Brain microvascular endothelial cell (primary cell): ENCODE measurements around the gene ZNF354C.

Experiments used
- DNase-seq: peaks from one replicate; pipeline ENCODE4 v3.0.0-alpha.2; 2020
- H3K27ac ChIP-seq: fragments of 250-450 bp; sonication (Bioruptor Pico); 2 replicates; pipeline ENCODE4 v1.5.1; 2020; ENCODE audit warnings: mild to moderate bottlenecking, moderate library complexity
- H3K27me3 ChIP-seq: fragments of 250-450 bp; sonication (Bioruptor Pico); replicated peaks from 2 replicates; pipeline ENCODE4 v1.5.1; 2020; ENCODE audit warnings: mild to moderate bottlenecking
- H3K36me3 ChIP-seq: fragments of 250-450 bp; sonication (Bioruptor Pico); replicated peaks from 2 replicates; pipeline ENCODE4 v1.5.1; 2020; ENCODE audit warnings: mild to moderate bottlenecking
- H3K4me3 ChIP-seq: 2 replicates; pipeline ENCODE4 v1.5.1; 2011; ENCODE audit warnings: low read depth, mild to moderate bottlenecking, control low read depth, low read length, moderate library complexity
- in situ Hi-C: cut with HindIII; loops from 2 replicates; pipeline ENCODE4 v1.10.0; 2017; ENCODE audit warnings: low sequenced_read_pairs, low pct_ligation_motif_present
- TF ChIP-seq, protein P1 (sequence below): IDR thresholded peaks from 2 replicates; pipeline ENCODE4 v1.5.1; 2011; ENCODE audit warnings: low read depth, mild to moderate bottlenecking, moderate library complexity, low read length, control low read depth, inconsistent platforms; ENCODE audit errors: missing control alignments

The ZNF354C gene

GRCh38 chr5:179132586-179133355 is 72.6 kb downstream of the ZNF354C start:
- Histone ChIP-seq H3K27ac (no peak overlapping the region), H3K27me3 (no peaks in the 10 kb centered on the region), H3K4me3 (no peak overlapping the region), H3K36me3 (peaks cover 14% of the 10 kb centered on the region)
- in situ Hi-C loops, result no loop called here
- TF ChIP-seq, protein P1, sequence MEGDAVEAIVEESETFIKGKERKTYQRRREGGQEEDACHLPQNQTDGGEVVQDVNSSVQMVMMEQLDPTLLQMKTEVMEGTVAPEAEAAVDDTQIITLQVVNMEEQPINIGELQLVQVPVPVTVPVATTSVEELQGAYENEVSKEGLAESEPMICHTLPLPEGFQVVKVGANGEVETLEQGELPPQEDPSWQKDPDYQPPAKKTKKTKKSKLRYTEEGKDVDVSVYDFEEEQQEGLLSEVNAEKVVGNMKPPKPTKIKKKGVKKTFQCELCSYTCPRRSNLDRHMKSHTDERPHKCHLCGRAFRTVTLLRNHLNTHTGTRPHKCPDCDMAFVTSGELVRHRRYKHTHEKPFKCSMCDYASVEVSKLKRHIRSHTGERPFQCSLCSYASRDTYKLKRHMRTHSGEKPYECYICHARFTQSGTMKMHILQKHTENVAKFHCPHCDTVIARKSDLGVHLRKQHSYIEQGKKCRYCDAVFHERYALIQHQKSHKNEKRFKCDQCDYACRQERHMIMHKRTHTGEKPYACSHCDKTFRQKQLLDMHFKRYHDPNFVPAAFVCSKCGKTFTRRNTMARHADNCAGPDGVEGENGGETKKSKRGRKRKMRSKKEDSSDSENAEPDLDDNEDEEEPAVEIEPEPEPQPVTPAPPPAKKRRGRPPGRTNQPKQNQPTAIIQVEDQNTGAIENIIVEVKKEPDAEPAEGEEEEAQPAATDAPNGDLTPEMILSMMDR, result no peak
- no peak for DNase-seq
